H9 (cell line): ENCODE measurements around the gene KRT1. TPM values are rescaled to one million over a fixed set of nuclear protein-coding genes. Genes with fewer than 3 reads are reported as not detected.

Experiments
- DNase-seq: peaks from one replicate; pipeline ENCODE4 v3.0.0-alpha.2; 2017
- H2AFZ ChIP-seq: one replicate; pipeline ENCODE4 v1.6.1; 2013; ENCODE audit warnings: mild to moderate bottlenecking, low read length, control low read depth, moderate library complexity
- H2AK5ac ChIP-seq: 2 replicates; pipeline ENCODE4 v1.6.1; 2013; ENCODE audit warnings: low read length, control low read depth, mixed read lengths; ENCODE audit not compliant: insufficient read length
- H2BK120ac ChIP-seq: one replicate; pipeline ENCODE4 v1.6.1; 2013; ENCODE audit warnings: low read depth, mild to moderate bottlenecking, low read length, control low read depth, inconsistent platforms; ENCODE audit not compliant: poor library complexity, severe bottlenecking
- H2BK12ac ChIP-seq: 2 replicates; pipeline ENCODE4 v1.6.1; 2013; ENCODE audit warnings: low read length, control low read depth, mixed read lengths, low read depth; ENCODE audit not compliant: insufficient read length
- H2BK15ac ChIP-seq: 2 replicates; pipeline ENCODE4 v1.6.1; 2013; ENCODE audit warnings: low read depth, low read length, control low read depth
- H2BK20ac ChIP-seq: one replicate; pipeline ENCODE4 v1.6.1; 2013; ENCODE audit warnings: low read depth, mild to moderate bottlenecking, low read length, control low read depth, inconsistent platforms; ENCODE audit not compliant: poor library complexity, severe bottlenecking
- H2BK5ac ChIP-seq: 2 replicates; pipeline ENCODE4 v1.6.1; 2013; ENCODE audit warnings: low read length, control low read depth, mixed read lengths; ENCODE audit not compliant: insufficient read length
- H3K14ac ChIP-seq: 2 replicates; pipeline ENCODE4 v1.6.1; 2013; ENCODE audit warnings: low read length, control low read depth; ENCODE audit not compliant: insufficient read depth
- H3K18ac ChIP-seq: 2 replicates; pipeline ENCODE4 v1.6.1; 2013; ENCODE audit warnings: low read depth, mild to moderate bottlenecking, mixed read lengths, low read length, control low read depth; ENCODE audit not compliant: insufficient read length
- H3K23ac ChIP-seq: 2 replicates; pipeline ENCODE4 v1.6.1; 2013; ENCODE audit warnings: low read length, control low read depth, mixed read lengths, low read depth; ENCODE audit not compliant: insufficient read length
- H3K23me2 ChIP-seq: 2 replicates; pipeline ENCODE4 v1.6.1; 2013; ENCODE audit warnings: low read depth, mild to moderate bottlenecking, mixed read lengths, low read length, control low read depth; ENCODE audit not compliant: insufficient read length, poor library complexity, severe bottlenecking
- H3K27ac ChIP-seq: 2 replicates; pipeline ENCODE4 v1.5.1; 2013; ENCODE audit warnings: low read length, control low read depth, mixed read lengths, low read depth; ENCODE audit not compliant: insufficient read length
- H3K27me3 ChIP-seq: 2 replicates; pipeline ENCODE4 v1.6.1; 2013; ENCODE audit warnings: low read length, control low read depth, inconsistent platforms; ENCODE audit not compliant: insufficient read depth
- H3K4ac ChIP-seq: 2 replicates; pipeline ENCODE4 v1.6.1; 2013; ENCODE audit warnings: low read depth, mild to moderate bottlenecking, control low read depth, inconsistent platforms, low read length, moderate library complexity
- H3K4me1 ChIP-seq: 2 replicates; pipeline ENCODE4 v1.6.1; 2013; ENCODE audit warnings: low read length, control low read depth, inconsistent platforms; ENCODE audit not compliant: insufficient read depth
- H3K4me2 ChIP-seq: 2 replicates; pipeline ENCODE4 v1.6.1; 2013; ENCODE audit warnings: low read length, control low read depth, mixed read lengths; ENCODE audit not compliant: insufficient read length, insufficient read depth
- H3K56ac ChIP-seq: 2 replicates; pipeline ENCODE4 v1.6.1; 2013; ENCODE audit warnings: low read depth, mild to moderate bottlenecking, mixed read lengths, low read length, control low read depth; ENCODE audit not compliant: insufficient read length
- H3K79me1 ChIP-seq: 2 replicates; pipeline ENCODE4 v1.6.1; 2013; ENCODE audit warnings: low read depth, mild to moderate bottlenecking, moderate library complexity, low read length, control low read depth, inconsistent platforms; ENCODE audit not compliant: insufficient read depth, poor library complexity, severe bottlenecking
- H3K79me2 ChIP-seq: 2 replicates; pipeline ENCODE4 v1.6.1; 2013; ENCODE audit warnings: low read length, control low read depth, inconsistent platforms; ENCODE audit not compliant: insufficient read depth
- H3K9ac ChIP-seq: 2 replicates; pipeline ENCODE4 v1.6.1; 2013; ENCODE audit warnings: low read length, control low read depth, mixed read lengths; ENCODE audit not compliant: insufficient read length; ENCODE audit errors: extremely low read depth
- H3K9me3 ChIP-seq: one replicate; pipeline ENCODE4 v1.6.1; 2013; ENCODE audit warnings: low read depth, low read length, inconsistent platforms; ENCODE audit not compliant: control insufficient read depth
- H3T11ph ChIP-seq: one replicate; pipeline ENCODE4 v1.6.1; 2013; ENCODE audit warnings: mild to moderate bottlenecking, low read length, control low read depth, inconsistent platforms
- H4K20me1 ChIP-seq: one replicate; pipeline ENCODE4 v1.6.1; 2013; ENCODE audit not compliant: control insufficient read depth, insufficient read length, insufficient read depth
- H4K5ac ChIP-seq: 2 replicates; pipeline ENCODE4 v1.6.1; 2013; ENCODE audit warnings: low read depth, mild to moderate bottlenecking, mixed read lengths, low read length, control low read depth; ENCODE audit not compliant: insufficient read length
- H4K8ac ChIP-seq: replicated peaks from 2 replicates; pipeline ENCODE4 v1.6.1; 2013; ENCODE audit warnings: low read length, control low read depth, mixed read lengths, low read depth; ENCODE audit not compliant: insufficient read length
- H4K91ac ChIP-seq: 2 replicates; pipeline ENCODE4 v1.6.1; 2013; ENCODE audit warnings: low read depth, mild to moderate bottlenecking, moderate library complexity, mixed read lengths, low read length, control low read depth; ENCODE audit not compliant: insufficient read length
- H3K27ac Mint-ChIP-seq, 3 experiments: 2 replicates in 2 of 3; 3 replicates in 1 of 3; pipeline ENCODE4 v1.8.0; 2020 to 2021; ENCODE audit warnings: mixed read lengths in 3 of 3, mild to moderate bottlenecking in 1 of 3, moderate library complexity in 1 of 3
- H3K27me3 Mint-ChIP-seq: 2 replicates; pipeline ENCODE4 v1.8.0; 2021; ENCODE audit warnings: low read depth, mild to moderate bottlenecking, moderate library complexity, mixed read lengths
- H3K36me3 Mint-ChIP-seq, 3 experiments: 2 replicates in 2 of 3; 3 replicates in 1 of 3; pipeline ENCODE4 v1.8.0; 2020 to 2021; ENCODE audit warnings: low read depth in 3 of 3, mixed read lengths in 3 of 3; ENCODE audit not compliant: insufficient read depth in 1 of 3
- H3K4me1 Mint-ChIP-seq, 2 experiments: 2 replicates each; pipeline ENCODE4 v1.8.0; 2020; ENCODE audit warnings: mixed read lengths in 2 of 2
- H3K4me3 Mint-ChIP-seq, 2 experiments: 2 replicates in 1 of 2; 3 replicates in 1 of 2; pipeline ENCODE4 v1.8.0; 2020 to 2021; ENCODE audit warnings: mild to moderate bottlenecking in 2 of 2, mixed read lengths in 2 of 2, moderate library complexity in 1 of 2
- H3K9me3 Mint-ChIP-seq, 2 experiments: 2 replicates in 1 of 2; 3 replicates in 1 of 2; pipeline ENCODE4 v1.8.0; 2020; ENCODE audit warnings: mild to moderate bottlenecking in 2 of 2, mixed read lengths in 2 of 2, moderate library complexity in 1 of 2
- WGBS: extraction: QIAGEN DNeasy Blood & Tissue Kit; methylation state at CpG from one replicate; pipeline ENCODE4 v1.1.7; 2013; ENCODE audit warnings: missing lambda C conversion rate, low lambda C conversion rate, mixed read lengths; ENCODE audit not compliant: insufficient read length; ENCODE audit errors: extremely low coverage; 5-methylcytosine and 5-hydroxymethylcytosine counted together
- total RNA-seq: library from RNA; stranded (reverse); gene quantifications from 2 replicates; pipeline ENCODE4 v1.2.1, GENCODE V29; 2021
- TF ChIP-seq, protein P1 (sequence below): fragments of 200-600 bp; sonication (generic); conservative IDR thresholded peaks from 3 replicates; pipeline ENCODE4 v1.8.0; 2021; ENCODE audit warnings: antibody characterized with exemption, mild to moderate bottlenecking

The KRT1 gene
- total RNA-seq, 1 experiment from 2014 or later = not detected

DNA sequence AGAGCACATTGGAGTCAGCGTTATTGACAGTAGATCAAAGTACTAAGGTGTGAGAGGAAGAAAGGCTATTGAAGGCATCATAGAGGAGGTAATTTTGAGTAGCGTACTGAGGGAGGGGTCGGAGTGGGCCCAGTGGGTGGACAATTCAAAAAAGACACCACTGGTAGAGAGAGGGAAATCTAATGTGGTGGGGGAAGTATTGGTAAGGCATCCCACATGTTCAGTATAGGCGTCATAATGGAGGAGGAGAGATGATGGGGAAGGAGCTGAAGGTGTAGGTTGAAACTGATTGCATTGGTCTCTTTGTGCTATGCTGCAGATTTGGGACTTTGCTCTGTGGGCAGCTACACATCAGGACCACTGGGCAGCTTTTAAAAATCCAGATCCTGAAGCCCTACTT lies 46.8 kb upstream of the KRT1 start:
- H3K4me2 ChIP-seq = no peak overlapping the region

More for the DNA sequence above, 46.8 kb upstream of the KRT1 start:
- H3K9me3 Mint-ChIP-seq = peaks cover 2 to 8% of the 10 kb centered on the region in 2 experiments; a peak in 3 of 5 replicates
- Histone ChIP-seq H3K4me1 (no peaks in the 10 kb centered on the region), H3T11ph (no peak overlapping the region), H4K5ac (no peak overlapping the region), H3K14ac (no peak overlapping the region), H4K91ac (no peak overlapping the region), H3K9me3 (no peaks in the 10 kb centered on the region), H3K18ac (no peak overlapping the region), H3K79me1 (no peaks in the 10 kb centered on the region), H4K20me1 (no peaks in the 10 kb centered on the region), H2BK120ac (no peak overlapping the region), H3K4ac (no peak overlapping the region), H4K8ac (no peak overlapping the region), H2AK5ac (no peak overlapping the region), H3K27me3 (no peaks in the 10 kb centered on the region), H2BK20ac (no peak overlapping the region), H2AFZ (no peak overlapping the region), H3K56ac (no peak overlapping the region), H3K79me2 (no peaks in the 10 kb centered on the region), H2BK12ac (no peak overlapping the region), H3K9ac (no peak overlapping the region), H2BK15ac (no peak overlapping the region), H3K27ac (no peak overlapping the region), H2BK5ac (no peak overlapping the region), H3K23me2 (no peaks in the 10 kb centered on the region), H3K23ac (no peak overlapping the region)
- TF ChIP-seq, protein P1, sequence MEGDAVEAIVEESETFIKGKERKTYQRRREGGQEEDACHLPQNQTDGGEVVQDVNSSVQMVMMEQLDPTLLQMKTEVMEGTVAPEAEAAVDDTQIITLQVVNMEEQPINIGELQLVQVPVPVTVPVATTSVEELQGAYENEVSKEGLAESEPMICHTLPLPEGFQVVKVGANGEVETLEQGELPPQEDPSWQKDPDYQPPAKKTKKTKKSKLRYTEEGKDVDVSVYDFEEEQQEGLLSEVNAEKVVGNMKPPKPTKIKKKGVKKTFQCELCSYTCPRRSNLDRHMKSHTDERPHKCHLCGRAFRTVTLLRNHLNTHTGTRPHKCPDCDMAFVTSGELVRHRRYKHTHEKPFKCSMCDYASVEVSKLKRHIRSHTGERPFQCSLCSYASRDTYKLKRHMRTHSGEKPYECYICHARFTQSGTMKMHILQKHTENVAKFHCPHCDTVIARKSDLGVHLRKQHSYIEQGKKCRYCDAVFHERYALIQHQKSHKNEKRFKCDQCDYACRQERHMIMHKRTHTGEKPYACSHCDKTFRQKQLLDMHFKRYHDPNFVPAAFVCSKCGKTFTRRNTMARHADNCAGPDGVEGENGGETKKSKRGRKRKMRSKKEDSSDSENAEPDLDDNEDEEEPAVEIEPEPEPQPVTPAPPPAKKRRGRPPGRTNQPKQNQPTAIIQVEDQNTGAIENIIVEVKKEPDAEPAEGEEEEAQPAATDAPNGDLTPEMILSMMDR = no peak
- peaks cover 0 to 3% of the 10 kb centered on the region in 2 experiments; a peak in 2 of 4 replicates for H3K4me1 Mint-ChIP-seq
- no peak for DNase-seq
- WGBS = no CpG with 5 or more reads among the region's 4 CpGs
- peaks cover 47% of the 10 kb centered on the region for H3K27me3 Mint-ChIP-seq
- no peaks in the 10 kb centered on the region for H3K36me3 Mint-ChIP-seq
- H3K4me3 Mint-ChIP-seq = no peak overlapping the region
- no peak overlapping the region for H3K27ac Mint-ChIP-seq
